HG02610 (cell line): ENCODE results near the gene FAM174C.

Source experiments
- ATAC-seq: cut with Tn5 transposase; IDR thresholded peaks from one replicate; pipeline ENCODE4 v1.9.1; 2021; ENCODE audit warnings: mild to moderate bottlenecking, moderate library complexity; ENCODE audit not compliant: unreplicated experiment

FAM174C gene

GRCh38 chr19:1284293-1284978 is 9.1 kb downstream of the FAM174C start:
- ATAC-seq: no peak

GRCh38 chr19:1284979-1285736 is 9.8 kb downstream of the FAM174C start:
- no peak for ATAC-seq

GRCh38 chr19:1285737-1286360 is 10.5 kb downstream of the FAM174C start, which contains the start of gene EFNA2:
EFNA2 (plus strand) TSS chr19:1285873; CDS start chr19:1286169, 296 bp downstream.
- no peak for ATAC-seq

- no peak for ATAC-seq
Measured at GRCh38 chr19:1286487-1287353, 11.4 kb downstream of the FAM174C start.

- no peak for ATAC-seq
Measured at GRCh38 chr19:1287354-1288225, 12.3 kb downstream of the FAM174C start.

GRCh38 chr19:1288226-1288612 is 12.9 kb downstream of the FAM174C start:
- no peak for ATAC-seq

- no peak for ATAC-seq
Measured at GRCh38 chr19:1288833-1289685, 13.7 kb downstream of the FAM174C start.

GRCh38 chr19:1289686-1290025 is 14.3 kb downstream of the FAM174C start:
- no peak for ATAC-seq

- ATAC-seq: no peak
Measured at GRCh38 chr19:1290196-1290702, 14.9 kb downstream of the FAM174C start.

GRCh38 chr19:1290703-1291651 is 15.6 kb downstream of the FAM174C start:
- no peak for ATAC-seq

- ATAC-seq: no peak
Measured at GRCh38 chr19:1291761-1292418, 16.6 kb downstream of the FAM174C start.

- no peak for ATAC-seq
Measured at GRCh38 chr19:1292419-1293151, 17.3 kb downstream of the FAM174C start.

GRCh38 chr19:1293782-1294604 is 18.7 kb downstream of the FAM174C start:
- ATAC-seq: no peak

- ATAC-seq: no peak
Measured at GRCh38 chr19:1294688-1295087, 19.4 kb downstream of the FAM174C start.

- ATAC-seq: no peak
Measured at GRCh38 chr19:1295169-1296012, 20.1 kb downstream of the FAM174C start.
